GM21619 (cell line): ENCODE data around the gene TNIK.
"Not testable (repeated sequence)": the region's sequence is repeated elsewhere in the genome, so short reads cannot be mapped to it uniquely, and the experiment has no call there.

Experiments used
- ATAC-seq: cut with Tn5 transposase; IDR thresholded peaks from one replicate; pipeline ENCODE4 v1.9.1; 2021; ENCODE audit not compliant: unreplicated experiment

The TNIK gene

GRCh38 chr3:171469376-171469775 is 9.2 kb upstream of the TNIK start:
- ATAC-seq, result no peak

GRCh38 chr3:171468296-171468906 is 8.2 kb upstream of the TNIK start:
- ATAC-seq, result no peak

DNA sequence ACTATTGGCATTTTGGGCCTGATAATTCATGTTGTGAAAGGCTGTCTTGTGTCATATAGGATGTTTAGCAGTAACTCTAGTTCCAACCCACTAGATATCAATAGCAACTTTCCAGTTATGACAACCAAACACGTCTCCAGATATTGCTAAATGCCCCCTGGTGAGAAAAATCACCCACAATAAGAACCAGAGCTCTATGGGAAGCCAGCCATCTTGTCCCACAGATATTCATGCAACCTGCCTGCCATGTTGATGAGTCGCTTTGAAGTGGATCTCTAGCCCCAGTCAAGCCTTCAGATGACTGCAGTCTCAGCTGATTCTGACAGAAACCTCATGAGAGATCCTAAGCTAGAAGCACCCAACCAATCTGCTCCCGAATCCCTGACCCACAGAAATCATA is 5.6 kb upstream of the TNIK start:
- no peak for ATAC-seq

- no peak for ATAC-seq
These were observed 4.3 kb upstream of the TNIK start for GRCh38 chr3:171464462-171464861.

GRCh38 chr3:171462224-171462623 is 2.0 kb upstream of the TNIK start:
- ATAC-seq, result no peak

- ATAC-seq, result no peak
These were observed 1.3 kb upstream of the TNIK start for GRCh38 chr3:171461525-171461917.

DNA sequence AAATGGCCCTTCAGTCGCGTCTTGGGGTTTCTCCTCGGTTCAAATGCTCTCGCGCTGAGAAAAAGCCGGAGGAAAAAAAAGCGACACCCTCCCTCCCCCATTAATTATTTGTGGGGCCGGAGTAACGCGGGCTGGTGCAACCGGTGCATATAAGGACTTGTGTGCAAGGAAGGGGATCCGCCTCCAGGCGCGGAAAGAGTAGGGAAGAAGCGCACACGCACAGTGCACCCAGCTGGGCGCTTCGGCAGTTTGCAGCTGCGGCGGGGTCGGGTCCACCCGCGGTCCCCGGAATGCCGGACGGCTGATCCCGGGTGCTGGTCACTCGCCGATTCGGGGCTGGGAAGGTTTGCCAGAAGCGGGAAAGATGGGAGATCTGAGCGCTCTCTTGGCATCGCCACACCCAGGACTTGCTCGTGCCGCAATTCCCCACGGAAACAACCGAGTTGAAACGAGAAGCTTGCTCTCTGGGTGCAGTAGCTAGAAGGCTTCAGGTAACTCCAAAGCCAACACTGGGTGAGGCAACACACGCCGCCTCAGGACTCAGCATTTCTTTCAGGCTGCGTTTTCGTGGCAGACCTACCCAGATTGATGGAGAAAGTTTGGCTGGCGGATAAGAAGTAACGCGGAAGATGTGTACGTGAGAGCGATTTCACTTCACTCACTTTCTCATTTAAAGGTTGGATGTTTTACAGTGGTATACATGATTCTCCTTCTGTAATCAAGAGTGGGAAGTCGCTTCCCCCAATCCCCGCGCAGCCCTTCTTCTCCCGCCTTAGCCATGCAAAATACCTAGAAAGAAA is 720 bp upstream of the TNIK start:
- peak; percentile 34 for ATAC-seq

DNA sequence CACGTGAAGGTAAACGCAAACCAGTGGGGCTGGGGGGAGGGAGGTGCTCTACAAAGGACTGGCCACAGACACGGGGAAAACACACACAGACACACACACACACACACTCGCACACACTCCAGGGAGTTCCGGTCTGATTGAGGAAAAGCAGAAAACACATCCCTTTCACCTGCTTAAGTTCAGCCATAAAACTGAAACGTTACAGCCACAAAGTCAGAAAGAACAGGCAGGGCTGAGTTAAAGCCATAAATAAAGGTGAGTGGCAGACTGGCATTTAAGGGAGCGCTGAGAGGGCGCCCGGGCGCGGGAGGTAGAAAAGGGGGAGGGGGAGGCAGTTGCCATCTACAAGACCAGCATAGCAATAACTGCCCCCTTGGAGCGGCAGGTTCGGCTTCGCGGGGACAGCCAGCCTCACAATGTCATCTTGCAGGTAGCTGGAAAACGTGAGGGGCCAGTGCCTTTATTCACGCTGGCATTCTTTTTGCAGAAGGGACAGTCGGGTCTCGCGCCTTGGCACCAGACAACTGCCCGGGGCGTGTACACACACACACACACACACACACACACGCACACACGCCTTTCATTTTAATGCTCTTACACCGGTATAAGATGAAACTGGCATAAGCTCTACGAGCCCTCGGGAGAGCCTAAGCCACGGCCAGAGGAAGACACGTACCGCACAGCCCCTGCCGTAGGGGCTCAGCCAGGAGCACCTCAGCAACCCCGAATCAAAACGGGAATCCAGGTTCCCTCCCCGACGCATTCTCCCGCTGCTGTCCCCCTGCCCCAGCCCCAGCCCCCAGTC is 866 bp downstream of the TNIK start:
- ATAC-seq, result no peak

GRCh38 chr3:171458864-171459136 is 1.4 kb downstream of the TNIK start:
- ATAC-seq, result no peak

GRCh38 chr3:171458071-171458863 is 1.9 kb downstream of the TNIK start:
- ATAC-seq, result no peak

GRCh38 chr3:171457607-171458061 is 2.6 kb downstream of the TNIK start:
- ATAC-seq, result no peak

DNA sequence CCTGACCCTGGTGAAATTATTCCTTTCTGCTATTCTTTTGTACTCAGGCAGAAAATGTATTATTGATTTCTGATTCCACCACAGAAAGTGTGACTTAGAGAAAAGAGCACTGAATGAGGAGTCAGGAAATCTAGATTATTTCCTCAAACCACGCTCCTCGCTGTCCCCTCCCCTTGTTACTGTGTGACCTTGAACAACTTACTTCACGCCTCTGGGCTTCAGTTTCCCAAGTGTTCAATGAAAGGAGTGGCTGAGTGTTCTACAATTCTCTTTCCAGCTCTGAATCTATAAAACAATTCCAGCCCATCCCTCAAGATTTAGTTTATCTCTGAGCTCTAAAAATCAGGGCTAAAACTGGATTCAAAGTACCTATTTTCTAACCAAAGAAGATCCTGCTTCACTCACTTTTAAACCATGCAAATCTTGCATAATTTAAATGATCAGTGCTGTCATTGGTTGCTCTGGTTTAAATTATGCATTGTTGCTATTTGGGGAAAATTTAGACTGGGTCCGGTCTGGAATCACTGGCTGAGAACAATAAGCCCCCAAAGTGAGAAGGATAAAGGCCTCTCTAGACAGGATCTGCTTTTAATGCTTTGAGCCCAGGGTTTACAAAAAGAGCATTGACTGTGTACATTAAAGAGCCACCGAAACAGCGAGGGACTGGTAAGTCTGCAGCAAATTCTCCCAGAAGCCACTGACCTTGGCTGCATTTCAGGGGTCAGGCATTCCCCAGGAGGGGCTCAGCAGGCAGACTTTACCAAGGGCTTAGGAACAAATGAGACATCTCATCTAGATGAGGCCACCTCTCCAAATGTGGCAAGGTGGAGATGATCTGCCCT is 3.2 kb downstream of the TNIK start:
- ATAC-seq, result no peak

- ATAC-seq, result no peak
These were observed 4.3 kb downstream of the TNIK start for GRCh38 chr3:171455603-171456550.

- no peak for ATAC-seq
These were observed 6.2 kb downstream of the TNIK start for GRCh38 chr3:171454041-171454440.

DNA sequence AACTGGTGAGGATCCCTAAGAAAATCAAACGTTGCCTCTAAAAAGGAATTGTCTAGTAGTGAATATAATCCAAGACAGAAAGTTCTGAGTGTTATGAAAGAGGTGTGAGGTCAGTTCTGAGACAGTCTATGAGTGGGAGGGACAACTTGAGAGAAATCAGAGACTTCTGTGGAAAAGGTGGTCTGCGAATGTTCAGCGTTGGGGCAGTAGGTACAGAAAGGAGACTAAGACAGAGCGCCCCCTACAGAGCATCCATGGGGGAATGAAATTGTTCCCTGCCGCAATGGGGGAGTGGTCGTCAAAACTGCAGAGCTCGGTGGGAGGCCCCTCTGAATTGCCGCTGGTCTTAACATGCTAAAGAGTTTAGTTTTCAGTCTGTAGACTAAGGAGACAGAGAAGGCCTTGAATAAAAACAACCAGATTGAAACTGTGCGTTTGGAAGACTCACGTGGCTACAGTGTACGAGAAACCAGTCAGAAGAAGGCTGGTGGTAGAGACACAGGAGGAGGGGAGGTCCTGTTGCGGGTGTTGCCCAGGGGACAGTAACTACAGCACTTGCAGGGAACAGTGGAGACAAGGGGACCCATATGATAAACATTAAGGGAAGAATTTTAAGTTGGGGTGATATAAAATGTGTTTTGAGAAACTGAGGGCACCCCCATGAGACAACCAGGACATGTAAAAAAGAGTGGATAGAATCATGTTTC is 6.9 kb downstream of the TNIK start:
- no peak for ATAC-seq

- ATAC-seq, result no peak
These were observed 7.9 kb downstream of the TNIK start for GRCh38 chr3:171452328-171452727.

- ATAC-seq, result no peak
These were observed 8.3 kb downstream of the TNIK start for GRCh38 chr3:171451915-171452314.

- not testable (repeated sequence) for ATAC-seq
These were observed 12.7 kb downstream of the TNIK start for GRCh38 chr3:171447579-171447891.
